Esophagus squamous epithelium (tissue), 4 donors: Measurements from ENCODE around the gene SATB1.

ENCODE experiments used
- POLR2A ChIP-seq, 4 donors: fragments of 450-650 bp; IDR thresholded peaks; one replicate each; pipeline ENCODE4 v1.6.1; 2017; ENCODE audit warnings: antibody characterized with exemption in 4 of 4, mild to moderate bottlenecking in 4 of 4, moderate library complexity in 3 of 4
- TF ChIP-seq, protein P1 (sequence below), 6 experiments: fragments of 450-650 bp in 4 of 6; fragments of 200-600 bp in 2 of 6; sonication (generic) in 2 of 6; IDR thresholded peaks; one replicate each; pipeline ENCODE4 v1.5.1; 2016 to 2019; ENCODE audit warnings: antibody characterized with exemption in 6 of 6, mild to moderate bottlenecking in 4 of 6, moderate library complexity in 4 of 6

- TF ChIP-seq, protein P1, sequence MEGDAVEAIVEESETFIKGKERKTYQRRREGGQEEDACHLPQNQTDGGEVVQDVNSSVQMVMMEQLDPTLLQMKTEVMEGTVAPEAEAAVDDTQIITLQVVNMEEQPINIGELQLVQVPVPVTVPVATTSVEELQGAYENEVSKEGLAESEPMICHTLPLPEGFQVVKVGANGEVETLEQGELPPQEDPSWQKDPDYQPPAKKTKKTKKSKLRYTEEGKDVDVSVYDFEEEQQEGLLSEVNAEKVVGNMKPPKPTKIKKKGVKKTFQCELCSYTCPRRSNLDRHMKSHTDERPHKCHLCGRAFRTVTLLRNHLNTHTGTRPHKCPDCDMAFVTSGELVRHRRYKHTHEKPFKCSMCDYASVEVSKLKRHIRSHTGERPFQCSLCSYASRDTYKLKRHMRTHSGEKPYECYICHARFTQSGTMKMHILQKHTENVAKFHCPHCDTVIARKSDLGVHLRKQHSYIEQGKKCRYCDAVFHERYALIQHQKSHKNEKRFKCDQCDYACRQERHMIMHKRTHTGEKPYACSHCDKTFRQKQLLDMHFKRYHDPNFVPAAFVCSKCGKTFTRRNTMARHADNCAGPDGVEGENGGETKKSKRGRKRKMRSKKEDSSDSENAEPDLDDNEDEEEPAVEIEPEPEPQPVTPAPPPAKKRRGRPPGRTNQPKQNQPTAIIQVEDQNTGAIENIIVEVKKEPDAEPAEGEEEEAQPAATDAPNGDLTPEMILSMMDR (IDR thresholded peaks at IDR 0.05), result no peak
- no peak for TF ChIP-seq POLR2A (IDR thresholded peaks at IDR 0.05)
Observed at GRCh38 chr3:18351069-18351628, 74.0 kb downstream of the SATB1 start.
